Stimulated activated CD4-positive, alpha-beta T cell treated with anti-CD3 and anti-CD28 coated beads, Interleukin-2, amount 100 ng/mL, for 48 hours (primary cell): ENCODE measurements around the gene LALBA.
"Not testable (repeated sequence)": the region's sequence is repeated elsewhere in the genome, so short reads cannot be mapped to it uniquely, and the experiment has no call there.

ENCODE experiments used
- DNase-seq, 2 donors: peaks; one replicate each; pipeline ENCODE4 v3.0.0-alpha.2; 2020

LALBA gene

DNA sequence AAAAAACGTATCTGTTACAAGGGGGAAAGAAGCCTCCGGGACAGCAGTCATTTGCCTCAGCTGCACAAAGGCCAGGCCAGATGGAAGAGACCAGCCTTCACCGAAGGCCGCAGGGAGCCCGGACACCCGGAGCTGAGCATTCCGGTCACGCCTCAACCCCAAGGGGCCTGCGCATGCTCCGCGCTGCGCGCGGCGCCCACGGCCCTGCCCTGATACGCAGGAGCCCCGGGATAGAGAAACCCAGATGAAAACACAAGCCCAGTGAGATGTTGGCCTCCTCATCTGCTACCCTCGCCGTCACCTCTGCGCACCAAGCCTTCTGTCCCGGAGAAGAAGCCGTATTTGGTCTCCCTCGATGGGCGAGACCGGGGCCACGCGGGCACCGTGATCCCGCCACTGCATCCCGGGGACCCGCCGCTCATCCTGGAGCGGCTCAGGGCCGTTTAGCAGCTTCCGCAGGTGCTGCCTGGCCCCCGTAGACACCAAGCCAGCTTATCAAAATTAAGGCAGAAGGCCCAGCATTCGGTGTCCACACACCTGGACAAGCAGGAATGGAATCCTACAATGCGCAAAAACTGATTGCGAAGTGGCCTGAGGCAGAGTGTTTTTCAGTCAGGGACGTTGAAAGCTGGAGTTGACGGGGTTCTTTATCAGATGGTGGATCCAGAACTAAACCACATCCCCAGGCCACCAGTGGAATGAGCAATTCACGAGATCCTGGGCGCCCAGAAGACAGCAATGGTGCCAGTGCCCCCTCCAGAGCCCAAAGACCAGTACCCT, 41.8 kb downstream of the LALBA start:
- DNase-seq = no peak

- DNase-seq = no peak
These were observed 44.5 kb downstream of the LALBA start, which contains the start of gene OR8S1 for GRCh38 chr12:48525332-48525731. Gene OR8S1 (plus strand): TSS chr12:48525632. CDS start chr12:48525632, 0 bp downstream.

GRCh38 chr12:48520381-48520780, 49.5 kb downstream of the LALBA start:
- DNase-seq = not testable (repeated sequence)
